ENCODE measurements around the gene FBN3.

DNA sequence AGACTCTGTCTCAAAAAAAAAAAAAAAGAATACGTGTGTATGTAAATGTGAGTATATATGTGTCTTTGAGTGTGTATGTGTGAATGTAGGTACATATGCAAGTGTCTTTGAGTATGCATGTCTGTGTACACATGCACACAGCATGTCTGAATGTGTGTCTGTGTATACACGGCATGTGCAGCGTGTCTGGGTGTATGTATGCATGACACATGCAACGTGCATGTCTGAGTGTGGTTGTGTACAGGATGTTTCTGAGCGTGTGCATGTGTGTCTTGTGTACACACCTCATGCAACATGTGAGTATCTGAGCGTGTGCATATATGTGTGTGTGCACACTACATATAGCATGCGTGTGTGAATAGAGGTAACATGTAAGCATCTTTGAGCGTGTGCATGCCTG is 20.8 kb downstream of the FBN3 start:
- TF ChIP-seq, protein P1, sequence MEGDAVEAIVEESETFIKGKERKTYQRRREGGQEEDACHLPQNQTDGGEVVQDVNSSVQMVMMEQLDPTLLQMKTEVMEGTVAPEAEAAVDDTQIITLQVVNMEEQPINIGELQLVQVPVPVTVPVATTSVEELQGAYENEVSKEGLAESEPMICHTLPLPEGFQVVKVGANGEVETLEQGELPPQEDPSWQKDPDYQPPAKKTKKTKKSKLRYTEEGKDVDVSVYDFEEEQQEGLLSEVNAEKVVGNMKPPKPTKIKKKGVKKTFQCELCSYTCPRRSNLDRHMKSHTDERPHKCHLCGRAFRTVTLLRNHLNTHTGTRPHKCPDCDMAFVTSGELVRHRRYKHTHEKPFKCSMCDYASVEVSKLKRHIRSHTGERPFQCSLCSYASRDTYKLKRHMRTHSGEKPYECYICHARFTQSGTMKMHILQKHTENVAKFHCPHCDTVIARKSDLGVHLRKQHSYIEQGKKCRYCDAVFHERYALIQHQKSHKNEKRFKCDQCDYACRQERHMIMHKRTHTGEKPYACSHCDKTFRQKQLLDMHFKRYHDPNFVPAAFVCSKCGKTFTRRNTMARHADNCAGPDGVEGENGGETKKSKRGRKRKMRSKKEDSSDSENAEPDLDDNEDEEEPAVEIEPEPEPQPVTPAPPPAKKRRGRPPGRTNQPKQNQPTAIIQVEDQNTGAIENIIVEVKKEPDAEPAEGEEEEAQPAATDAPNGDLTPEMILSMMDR (IDR thresholded peaks at IDR 0.05): no peak
- no peak for TF ChIP-seq POLR2A (IDR thresholded peaks at IDR 0.05)
